Left forelimb (tissue), 1 donor: Measurements from ENCODE around the gene C1orf50.
"Not testable (repeated sequence)": the region's sequence is repeated elsewhere in the genome, so short reads cannot be mapped to it uniquely, and the experiment has no call there.

Experiments
- DNase-seq: peaks from one replicate; pipeline ENCODE4 v3.0.0-alpha.2; 2018; ENCODE audit warnings: low spot score

The C1orf50 gene

DNA sequence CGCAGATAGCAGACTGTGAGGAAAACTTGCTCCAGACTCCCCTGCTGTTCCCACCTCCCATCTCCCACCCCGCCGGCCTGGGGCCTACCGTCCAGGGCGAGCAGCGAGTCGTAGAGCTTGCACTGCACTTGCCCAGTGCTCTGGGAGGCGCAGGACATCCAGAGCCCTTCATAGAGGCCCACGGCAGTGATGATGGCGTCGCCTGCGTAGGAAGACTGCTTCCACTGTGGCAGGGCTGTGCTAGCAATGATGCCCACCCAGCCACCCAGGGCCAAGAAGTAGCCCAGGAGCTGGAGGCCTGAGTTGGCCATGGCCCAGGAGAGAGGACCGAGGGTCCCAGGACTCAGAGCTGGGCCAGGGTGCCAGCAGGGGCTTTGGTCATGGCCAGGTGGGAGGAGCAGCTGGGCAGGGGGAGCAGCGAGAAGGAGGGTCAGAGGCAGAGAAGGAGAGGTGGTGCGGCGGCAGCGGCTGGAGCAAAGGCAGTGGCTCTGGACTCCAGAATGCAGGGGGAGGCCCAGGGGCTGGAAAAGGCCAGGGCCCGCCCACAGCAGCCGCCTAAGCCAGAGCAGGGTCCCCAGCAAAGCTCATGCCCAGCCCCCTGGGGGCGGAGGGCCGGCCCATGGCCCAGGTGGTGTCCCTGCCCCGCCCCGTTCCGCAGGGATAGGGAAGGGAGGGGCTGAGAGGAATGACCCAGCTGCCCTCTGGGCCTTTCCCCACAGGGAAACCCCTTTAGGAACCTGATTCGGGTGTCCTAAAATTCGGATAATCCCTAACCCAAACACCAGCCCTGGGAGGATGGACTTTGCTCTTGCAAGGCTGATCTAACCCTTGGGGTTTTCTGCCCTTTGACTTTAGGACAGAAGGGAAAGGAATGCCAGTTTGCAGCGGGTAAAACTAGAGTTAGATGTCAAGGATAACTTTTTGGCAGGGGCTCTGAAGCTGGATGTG, 27.0 kb upstream of the C1orf50 start, which contains the start of gene CLDN19:
TSS of gene CLDN19 (minus strand) at position 484 of the 948 bp plus-strand sequence. CDS start at position 311, 173 bp downstream.
- no peak for DNase-seq

DNA sequence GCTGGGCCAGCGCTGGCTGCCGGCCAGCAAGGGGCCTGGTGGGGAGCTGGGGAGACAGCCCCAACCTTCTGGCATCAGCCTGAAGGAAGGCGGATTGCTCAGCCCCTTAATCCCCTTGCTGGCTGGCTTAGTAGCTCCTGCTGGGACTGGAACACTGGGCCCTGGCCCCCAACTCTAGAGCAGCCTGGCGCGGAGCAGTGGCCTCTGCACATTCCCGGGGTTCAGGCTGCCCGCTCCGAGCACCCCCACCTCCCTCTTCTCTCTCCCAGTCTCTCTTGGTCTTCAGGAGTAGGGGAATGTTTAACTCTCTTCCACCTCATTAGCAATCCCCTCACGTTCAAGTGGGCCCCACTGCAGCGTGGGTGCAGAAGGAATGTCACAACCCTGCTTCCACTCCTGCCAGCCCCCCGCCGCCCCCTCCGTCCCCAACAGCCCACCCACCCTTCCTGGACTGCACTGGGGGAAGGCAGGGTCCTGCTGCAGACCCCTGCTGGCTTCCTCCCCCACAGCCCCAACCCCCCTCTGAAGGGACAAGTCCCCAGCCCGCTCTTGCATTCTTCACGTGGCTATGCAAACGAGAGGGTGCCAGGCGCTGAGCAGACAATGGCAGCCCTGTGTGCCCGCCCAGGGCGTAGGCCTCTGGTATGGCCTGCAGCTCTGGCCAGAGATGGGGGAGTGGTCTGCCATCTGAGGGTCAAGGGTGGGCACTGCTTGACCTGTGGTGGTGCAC, 26.0 kb upstream of the C1orf50 start:
- no peak for DNase-seq

DNA sequence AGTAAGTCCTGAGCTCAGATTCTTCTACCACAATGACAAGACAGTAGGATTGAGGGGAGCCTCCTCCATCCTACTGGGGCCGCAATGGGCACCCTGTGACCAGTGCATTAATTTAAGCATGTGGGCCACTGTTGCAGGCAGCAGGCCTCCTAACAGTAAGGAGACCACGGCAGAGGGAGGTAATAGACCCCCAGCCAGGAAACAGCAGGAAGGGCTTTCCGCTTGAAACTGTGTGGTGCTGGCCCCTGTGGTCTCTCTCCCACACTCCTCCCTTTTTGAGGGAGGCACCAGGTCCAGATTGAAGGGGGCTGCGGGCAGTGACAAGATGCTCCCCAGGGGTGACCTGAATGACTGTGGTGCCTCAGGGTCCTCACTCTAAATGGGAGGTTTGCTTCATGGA, 25.3 kb upstream of the C1orf50 start:
- DNase-seq = no peak

DNA sequence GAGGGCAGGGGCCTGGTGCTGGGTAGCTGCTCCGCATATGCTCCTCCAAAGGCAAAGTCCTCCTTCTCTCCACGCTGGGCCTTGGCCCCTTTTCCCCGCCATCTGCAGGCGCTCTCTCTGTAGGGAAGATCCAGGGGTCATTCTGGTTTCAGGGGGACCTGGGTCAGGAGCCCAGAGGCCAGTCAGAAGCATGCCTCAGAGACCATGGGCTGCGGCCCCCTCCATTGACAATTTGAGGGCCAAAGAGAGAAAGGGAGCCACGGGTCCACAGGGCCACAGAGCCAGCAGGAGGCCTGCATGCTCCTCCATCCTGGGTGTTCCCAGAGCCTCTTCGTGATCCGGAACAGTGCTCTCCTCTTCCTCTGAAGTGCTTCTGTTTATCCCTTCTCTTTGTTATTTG, 24.9 kb upstream of the C1orf50 start:
- no peak for DNase-seq

DNA sequence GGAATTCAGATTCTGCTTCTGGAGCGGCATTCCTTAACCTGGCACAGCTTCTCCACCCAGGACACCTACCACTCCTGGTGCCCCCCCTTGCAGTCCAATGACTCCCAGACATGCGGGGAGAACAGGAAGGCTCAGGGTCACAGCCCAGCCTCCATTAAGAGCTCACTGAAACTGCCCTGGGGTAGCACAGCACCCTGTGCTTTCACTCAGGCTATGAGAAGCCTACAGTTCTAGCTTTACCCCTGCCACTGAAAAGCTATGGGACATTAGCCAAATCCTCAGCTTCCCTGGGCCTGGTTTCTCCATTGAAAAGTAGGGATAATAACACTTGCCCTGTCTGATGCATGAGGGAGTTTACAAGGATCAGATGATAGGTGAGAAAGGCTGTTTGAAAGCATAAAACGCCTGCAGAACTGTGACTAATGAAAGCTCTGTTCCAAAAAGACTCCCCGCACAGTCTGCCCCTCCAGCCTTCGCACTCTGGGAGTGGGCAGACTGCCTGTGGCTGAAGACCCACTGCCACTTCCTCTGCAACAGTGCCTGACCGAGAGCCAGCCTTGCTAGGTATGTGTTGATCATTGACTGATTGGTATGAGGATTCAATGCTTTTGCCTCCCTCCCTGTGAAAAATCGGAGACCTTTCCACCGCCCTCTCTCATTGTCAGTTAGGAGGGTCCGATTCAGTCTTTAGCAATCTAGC, 24.3 kb upstream of the C1orf50 start:
- DNase-seq = no peak

DNA sequence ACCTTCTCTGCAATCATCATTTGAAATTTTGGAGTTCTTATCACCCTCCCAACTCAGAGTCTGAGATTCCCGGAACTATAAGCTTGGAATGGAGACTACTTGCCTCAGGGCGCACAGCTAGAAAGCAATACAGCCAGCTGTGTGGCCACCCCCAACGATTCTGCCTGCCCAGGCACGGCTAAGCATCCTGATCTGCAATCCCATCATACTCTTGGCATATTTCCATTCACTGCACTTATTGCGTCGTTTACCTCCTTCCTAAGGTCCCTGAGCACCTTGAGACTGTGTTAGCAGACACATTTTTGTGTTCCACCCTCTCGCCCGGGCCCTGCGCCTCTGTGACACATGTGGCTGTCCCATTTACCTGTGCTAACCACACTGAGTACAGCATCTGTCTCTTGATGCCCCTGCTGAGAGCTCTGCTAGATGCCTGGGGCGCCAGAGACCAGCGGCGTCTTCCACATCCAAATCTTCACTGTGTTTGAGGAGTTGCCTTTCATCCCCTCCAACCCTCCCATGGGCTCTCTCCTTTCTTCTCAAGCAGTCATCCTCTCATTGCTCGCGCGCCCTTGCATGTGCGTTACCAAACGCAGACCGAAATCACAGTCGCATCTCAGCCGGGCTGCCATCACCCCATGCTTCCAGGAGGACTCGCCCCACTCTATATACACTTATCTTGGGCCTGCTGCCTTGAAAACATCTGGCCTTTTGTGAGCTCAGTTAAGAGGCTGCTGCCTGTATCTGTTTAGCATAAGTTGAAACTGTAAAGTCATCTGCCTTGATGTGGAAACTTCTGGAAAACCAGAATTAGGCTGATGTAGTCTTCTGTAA, 23.5 kb upstream of the C1orf50 start:
- no peak for DNase-seq

DNA sequence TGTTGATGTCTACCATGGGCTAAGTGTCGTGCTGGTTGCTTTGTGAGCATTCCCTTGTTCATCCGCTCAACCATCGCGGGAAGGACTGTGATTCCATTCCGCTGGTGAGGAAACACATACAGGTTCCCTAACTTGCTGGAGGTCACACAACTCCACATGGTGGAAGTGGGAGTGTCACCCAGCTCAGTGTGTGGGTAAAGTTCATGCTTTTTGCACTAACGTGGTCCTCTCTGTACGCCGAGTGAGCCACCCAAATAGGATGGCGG, 23.0 kb upstream of the C1orf50 start:
- DNase-seq = no peak

DNA sequence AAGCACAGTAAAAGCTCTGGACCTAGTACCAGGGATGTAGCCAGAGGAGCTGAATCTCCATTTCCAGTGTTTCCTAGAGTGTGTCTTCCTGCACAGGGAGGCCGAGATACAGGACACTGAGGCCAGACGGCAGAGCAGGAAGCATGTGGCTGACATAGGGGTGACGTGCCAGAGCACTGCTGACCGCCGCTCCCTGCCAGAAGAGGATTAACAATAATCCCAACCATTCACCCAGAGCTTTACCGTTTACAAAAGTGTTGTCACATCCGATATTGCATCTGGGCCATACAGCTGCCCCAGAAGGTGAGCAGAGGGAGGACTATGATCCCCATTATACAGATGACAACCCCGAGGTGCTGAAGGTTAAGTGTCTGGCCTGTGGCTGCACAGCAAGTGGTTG, 21.2 kb upstream of the C1orf50 start:
- DNase-seq = no peak

DNA sequence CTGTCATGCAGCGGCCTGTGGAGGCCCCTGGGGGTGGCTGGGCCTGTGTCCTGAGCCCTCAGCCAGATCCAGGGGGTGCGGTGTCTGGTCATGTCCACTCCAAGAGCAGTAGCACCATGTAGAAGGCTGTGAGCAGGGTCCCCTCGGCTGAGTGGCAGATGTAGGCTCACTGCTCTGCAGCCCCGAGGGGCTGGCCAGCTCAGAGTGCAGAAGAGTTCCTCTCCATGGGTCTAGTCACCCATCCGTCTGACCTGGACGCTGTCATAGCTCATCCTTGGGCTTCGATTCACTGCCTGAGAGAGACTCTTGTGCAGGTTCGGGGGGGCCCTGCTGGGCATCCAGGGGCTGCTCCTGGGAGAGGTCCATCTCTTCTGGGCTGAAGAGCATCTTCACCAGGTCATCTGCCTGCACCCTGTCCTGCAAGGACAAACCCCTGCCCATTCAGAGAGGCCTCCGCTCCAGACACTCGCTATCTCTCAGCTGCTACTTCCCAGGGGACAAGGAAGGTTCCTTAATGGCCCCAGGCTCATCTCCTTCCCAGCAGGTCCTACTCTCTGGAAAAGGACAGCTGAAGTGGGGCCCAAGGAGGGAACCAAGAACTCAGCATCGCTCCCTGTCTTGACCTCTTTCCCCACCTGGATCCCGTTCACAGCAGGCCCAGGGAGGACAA, 20.5 kb upstream of the C1orf50 start:
- no peak for DNase-seq

DNA sequence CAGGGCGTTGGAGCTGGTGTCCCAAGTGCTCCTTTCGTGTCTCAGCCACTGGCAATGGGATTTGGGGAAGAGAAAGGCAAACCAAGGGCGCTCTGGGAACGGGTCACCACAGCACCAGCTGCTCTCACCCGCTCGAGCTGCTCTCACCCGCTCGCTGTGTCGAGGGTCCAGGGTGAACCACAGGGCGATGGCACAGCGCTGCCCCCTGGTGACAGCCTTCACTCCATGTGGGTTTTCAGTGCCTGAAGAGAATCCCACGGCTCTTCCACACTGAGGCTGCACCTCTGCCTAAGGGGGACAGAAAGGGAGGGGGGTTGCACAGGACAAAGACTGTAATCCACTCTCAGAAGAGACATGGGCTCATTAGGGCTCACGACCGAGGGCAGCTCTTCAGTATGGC, 19.9 kb upstream of the C1orf50 start:
- no peak for DNase-seq

DNA sequence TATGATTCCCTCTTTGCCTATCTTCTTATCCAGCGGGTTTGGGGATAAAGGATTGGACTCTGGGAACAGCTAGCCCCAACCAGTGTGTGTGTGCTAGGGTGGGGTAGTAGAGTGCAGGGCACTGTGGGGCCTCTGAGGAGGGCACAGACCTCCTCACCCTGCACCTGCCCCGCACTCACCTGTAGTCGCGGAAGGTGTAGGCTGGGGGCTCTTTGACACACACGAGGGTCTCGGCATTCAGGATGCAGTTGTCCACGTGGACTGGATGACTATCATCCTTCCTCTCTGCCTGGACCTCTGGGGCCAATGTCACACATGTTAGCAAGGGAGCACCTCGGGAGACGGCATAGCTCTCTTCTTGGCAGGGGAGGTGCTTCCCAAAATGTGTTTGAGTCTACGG, 19.0 kb upstream of the C1orf50 start:
- no peak for DNase-seq

DNA sequence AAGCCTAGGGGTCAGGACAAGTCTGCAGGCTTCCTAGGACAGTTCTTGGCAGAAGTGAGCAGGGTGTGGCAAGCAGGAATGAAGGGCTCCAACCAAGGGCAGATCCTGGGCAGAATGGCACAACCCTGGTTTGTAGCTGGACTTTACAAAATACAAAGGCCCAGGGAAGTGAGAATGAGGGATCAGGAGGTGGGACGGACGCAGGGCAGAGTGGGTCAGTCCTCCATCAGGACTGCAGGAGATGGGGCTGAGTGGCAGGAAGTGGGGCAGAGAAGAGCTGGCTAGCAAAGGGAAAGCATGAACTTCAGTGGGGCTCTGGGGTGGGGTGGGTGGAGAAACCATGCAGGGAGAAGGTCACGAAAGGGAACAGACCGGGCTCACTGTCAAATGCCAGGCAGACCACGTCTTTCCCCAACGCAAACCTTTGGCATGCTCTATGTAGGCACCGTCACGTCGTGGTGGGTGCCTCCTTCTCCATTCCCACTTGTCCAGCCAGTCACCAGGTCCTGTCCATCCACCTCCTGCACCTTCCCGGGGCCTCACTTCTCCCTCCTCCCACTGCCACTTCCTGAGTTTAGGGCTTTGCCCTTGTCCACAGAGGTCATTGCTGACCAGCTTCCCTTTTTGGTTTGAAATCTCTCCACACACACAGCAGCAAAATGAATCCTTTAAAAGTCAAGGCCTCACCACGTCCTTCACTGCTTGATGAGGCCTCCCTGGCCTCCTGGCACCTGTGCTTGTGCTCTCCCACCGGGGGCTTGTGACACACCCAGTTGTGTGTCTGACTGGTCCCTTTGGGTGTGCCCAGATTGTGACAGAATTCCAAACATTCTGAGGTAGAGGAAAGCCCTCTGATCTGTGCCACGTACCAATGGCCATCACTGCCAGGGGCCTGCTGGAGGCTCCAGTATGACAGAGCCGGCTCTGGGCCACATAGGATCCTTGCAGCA, 18.3 kb upstream of the C1orf50 start:
- DNase-seq = no peak

DNA sequence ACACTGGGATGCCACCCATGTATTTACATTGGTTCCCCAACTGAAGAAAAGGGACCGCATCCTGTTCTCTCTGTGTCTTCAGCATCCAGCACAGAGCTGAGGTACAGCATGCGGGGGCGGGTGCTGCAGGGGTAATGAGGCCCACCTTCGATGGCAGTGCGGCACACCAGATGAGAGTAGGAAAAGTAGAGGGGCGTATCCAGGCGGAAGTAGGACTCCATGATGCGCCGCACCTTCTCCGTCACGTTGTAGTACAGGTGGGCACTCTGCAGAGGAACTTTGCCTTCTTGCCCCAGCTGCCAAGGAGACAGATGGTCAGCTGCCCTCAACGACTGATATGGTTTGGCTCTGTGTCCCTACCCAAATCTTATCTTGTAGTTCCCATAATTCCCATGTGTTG, 17.0 kb upstream of the C1orf50 start:
- no peak for DNase-seq

DNA sequence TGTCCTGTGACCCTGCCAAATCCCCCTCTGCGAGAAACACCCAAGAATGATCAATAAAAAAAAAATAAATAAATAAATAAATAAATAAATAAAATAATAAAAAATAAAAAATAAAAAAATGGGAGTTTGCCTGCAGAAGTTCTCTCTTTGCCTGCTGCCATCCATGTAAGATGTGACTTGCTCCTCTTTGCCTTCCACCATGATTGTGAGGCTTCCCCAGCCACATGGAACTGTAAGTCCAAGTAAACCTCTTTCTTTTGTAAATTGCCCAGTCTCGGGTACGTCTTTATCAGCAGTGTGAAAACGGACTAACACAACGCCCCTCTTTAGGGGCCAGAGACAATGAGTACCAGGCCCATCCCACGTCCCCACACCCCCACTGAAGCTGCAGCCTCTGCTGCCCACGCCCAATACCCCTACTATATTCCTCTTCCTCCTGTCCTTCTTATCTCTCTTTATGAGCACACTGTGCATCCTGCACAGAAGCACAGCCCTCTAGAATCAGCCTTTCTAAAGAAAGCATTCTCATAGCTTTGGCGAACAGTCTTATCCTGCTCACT, 15.5 kb upstream of the C1orf50 start:
- not testable (repeated sequence) for DNase-seq

DNA sequence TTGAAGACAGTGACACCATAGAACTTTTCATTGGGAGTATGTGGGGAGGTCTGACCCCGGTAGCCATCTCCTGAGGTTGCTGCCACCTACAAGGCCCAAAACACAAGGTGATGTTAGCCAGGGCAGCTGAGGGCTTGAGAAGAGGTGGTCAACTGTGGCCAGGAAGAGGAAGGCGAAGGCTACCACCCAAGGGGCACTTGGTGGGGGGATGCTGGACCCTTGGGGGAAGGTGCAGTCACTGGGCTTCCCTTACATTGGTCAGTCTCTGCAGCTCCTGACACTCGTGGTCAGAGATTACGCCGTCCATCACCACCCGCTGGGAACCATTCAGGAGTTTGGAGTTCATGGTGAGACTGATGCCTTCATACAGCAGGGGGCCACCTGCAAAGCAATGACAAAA, 14.8 kb upstream of the C1orf50 start:
- no peak for DNase-seq

DNA sequence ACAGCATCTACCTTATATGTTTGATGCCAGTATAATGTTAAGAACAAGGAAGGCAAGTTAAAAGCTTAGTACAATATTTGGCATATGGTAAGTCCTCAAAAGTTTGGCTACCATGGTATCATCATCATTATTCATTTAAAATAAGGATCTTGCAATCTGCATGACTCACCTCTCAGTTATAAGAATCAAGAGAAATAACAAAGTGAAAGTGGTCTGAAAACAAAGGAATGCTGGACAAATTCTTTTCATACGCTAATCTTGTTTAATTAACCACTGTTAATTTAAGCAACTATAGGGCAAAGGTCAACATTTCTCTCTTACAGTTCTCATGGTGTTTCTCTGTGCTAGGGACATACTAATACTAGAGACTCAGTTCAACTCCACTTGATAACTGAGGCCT, 14.0 kb upstream of the C1orf50 start:
- DNase-seq = no peak

DNA sequence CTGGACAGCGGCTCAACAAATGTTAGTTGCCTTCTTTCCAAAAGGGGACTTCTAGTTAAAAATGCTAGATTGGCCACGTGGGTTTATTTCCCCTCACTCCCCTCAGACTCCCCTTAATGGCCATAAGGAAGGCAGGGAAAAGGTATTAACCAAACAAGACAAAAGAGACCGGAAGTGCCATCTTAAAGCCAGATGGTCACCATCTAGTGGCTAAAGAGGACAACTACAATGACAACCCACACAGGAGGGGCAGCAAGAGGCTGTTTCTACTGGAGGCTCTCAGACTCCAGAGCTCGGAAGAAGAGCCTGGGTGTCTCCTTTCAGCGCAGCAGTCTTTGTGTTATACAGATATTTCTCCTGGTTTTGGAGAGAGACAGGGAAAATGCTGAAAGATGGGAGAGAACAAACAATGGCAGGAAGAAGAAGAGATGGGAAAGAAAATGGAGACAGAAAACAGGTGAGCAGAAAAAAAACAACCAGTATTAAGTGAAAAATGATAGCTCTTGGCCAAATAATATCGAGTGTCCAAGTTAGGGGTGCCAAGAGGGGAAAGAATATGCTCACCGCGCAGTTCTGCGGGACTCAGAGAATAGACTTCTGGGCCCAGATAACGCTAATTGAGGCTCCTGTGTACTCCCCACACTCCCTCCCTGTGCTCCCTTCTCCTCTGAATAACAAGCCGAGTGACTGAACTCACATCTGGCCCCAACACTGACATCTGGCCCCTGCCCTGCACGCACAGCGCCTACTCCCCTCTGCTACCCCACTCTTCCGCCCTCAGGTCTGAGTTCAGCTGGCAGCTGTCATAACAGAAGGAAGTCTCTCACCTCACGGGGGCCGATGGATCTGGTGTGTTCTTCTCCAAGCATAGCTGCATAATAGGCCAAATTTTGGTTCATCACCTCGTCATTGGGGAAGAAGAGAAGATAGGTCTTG, 9.8 kb upstream of the C1orf50 start:
- no peak for DNase-seq

DNA sequence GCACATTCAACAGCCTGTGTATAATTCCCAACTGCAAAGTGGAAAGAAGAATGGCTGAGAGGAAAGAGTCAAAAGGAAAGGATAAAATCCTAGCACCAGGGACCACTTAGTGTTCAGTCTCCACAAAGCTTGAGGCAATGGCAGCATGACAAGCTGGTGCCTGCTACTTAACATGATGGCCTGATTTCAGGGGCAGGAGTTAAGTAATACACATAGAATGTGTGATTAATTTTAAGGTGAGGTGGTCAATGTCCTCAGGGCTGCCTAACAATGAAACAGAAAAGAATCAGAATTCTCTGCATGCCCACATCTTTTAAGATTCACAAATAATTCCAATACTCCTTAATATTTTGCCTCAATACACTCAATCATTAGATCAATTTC, 9.2 kb upstream of the C1orf50 start:
- DNase-seq = no peak

DNA sequence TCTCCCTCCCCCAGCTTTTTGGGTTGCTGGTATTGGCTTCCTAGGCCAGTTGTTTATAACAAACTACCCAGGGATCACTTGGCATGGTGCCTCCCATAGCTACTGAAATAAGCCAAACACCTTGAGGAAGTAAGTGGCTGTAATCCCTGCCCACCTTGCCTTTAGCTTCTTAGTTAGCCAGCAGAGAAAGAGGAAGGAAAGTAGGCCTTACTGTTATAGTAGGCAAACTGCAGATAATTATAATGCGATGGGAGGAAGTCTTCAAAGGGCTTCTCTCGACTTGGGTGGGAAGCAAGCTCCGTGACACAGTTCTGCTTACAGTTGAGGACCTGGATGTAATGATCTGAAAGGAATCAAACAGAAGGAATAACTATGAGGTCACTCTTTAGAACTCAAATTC, 8.4 kb upstream of the C1orf50 start:
- DNase-seq = no peak
